HG03457 (cell line): ENCODE results near the gene IL33.

Source experiments
- ATAC-seq: cut with Tn5 transposase; IDR thresholded peaks from one replicate; pipeline ENCODE4 v1.9.1; 2021; ENCODE audit warnings: moderate number of reproducible peaks; ENCODE audit not compliant: unreplicated experiment

IL33 gene

GRCh38 chr9:6277417-6277816 lies 61.8 kb downstream of the IL33 start:
- ATAC-seq: no peak

- no peak for ATAC-seq
Observed at GRCh38 chr9:6301858-6302257, 86.3 kb downstream of the IL33 start.

DNA sequence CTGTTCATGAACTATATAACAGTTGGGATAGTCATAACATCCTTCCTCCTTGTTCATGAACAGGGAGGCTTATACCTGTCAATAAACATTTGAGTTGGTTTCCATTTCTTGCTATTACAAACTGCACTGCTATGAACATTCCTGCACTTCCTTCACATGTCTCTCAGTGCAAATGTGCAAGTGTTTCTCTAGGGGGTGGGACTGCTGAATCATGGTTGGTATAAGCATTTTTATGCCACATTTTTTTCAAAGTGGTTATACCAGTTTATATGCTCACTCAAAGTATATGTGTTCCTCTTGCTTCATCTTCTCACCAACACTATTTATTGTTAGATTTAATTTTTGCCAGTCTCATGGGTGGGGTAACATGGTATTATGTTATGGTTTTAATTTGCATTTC lies 86.8 kb downstream of the IL33 start:
- ATAC-seq: no peak

- no peak for ATAC-seq
Observed at GRCh38 chr9:6304232-6304631, 88.6 kb downstream of the IL33 start.

GRCh38 chr9:6305954-6306563 lies 90.5 kb downstream of the IL33 start:
- no peak for ATAC-seq
